GDM1 (cell line): Measurements from ENCODE around the gene DDX24.

Experiments used
- DNase-seq: peaks from one replicate; lab custom pipeline; 2025; lab: John Stamatoyannopoulos, UW

The DDX24 gene, protein sequence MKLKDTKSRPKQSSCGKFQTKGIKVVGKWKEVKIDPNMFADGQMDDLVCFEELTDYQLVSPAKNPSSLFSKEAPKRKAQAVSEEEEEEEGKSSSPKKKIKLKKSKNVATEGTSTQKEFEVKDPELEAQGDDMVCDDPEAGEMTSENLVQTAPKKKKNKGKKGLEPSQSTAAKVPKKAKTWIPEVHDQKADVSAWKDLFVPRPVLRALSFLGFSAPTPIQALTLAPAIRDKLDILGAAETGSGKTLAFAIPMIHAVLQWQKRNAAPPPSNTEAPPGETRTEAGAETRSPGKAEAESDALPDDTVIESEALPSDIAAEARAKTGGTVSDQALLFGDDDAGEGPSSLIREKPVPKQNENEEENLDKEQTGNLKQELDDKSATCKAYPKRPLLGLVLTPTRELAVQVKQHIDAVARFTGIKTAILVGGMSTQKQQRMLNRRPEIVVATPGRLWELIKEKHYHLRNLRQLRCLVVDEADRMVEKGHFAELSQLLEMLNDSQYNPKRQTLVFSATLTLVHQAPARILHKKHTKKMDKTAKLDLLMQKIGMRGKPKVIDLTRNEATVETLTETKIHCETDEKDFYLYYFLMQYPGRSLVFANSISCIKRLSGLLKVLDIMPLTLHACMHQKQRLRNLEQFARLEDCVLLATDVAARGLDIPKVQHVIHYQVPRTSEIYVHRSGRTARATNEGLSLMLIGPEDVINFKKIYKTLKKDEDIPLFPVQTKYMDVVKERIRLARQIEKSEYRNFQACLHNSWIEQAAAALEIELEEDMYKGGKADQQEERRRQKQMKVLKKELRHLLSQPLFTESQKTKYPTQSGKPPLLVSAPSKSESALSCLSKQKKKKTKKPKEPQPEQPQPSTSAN

DNA sequence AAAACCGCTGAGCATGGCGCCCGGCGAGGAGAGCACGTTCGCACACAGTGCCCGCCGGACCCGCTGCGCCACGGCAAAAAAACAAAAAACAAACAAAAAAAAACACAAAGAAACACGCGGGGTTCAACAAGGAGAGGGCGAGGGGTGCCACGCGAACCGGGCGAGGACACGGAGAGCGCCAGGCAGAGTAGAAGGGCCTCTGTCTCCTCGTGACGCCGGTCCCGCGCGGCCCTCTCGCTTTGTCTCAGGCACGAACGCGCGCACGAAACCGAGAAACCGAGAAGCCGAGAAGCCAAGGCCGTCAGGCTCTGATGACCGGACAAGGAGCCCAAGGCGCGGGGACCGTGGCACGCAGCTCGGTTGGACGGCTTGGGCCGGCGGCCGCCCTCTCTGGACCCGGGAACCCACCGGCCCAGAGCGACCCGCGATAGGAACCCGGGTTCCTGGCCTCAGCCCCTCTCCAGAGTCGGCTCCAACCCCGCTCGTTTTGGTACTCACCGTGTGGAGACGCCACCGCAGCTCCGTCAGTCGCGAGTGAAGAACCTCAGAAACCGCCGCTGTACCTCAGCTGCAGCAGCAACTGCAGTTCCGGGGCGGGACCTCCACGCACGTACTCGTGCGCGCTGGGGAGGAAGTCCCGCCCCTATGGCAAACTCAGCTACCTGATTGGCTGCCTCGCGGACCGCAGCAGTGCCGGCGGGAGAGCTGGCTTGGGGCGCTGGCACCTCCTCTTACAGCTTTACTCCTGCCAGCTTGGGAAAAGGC is at the start of gene DDX24, which contains the start of gene IFI27L1:
Gene DDX24 (minus strand): TSS at position 582 of the 765 bp plus-strand sequence. CDS start 1,460 bp downstream, outside the sequence.
Gene IFI27L1 (plus strand): TSS at position 690 of the 765 bp plus-strand sequence. CDS start 15,628 bp downstream, outside the sequence.
- DNase-seq, result peak; percentile 93

DNA sequence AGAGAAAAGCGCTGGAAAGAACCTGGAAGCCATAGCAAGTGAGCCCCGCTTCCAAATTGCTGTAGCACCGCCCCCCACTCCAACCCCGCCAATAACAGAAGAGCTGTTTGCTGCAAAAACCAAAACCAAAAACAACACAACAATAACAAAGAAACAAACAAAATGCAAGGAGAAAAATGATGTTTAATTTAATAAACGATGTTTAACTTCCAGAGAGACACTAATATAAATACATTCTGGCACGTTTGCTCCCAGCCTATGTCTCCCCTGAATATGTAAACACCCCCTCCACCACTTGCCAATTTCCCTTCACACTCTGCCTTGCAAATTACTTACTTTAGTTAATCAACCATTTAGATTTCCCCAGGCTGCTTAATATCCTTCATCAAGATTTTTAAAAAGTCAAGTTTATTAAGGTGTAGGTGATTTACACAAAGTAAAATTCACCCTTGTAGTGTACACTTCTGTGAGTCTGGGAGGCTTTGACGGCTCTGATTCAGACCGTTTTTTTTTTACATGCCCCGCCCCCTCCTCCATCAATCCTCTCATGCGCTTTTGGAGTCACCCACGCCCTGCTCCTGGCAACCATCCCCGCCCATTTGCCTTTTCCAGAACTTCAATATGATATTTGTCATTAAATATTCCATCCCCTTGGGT is 48.9 kb upstream of the DDX24 start:
- DNase-seq, result no peak

DNA sequence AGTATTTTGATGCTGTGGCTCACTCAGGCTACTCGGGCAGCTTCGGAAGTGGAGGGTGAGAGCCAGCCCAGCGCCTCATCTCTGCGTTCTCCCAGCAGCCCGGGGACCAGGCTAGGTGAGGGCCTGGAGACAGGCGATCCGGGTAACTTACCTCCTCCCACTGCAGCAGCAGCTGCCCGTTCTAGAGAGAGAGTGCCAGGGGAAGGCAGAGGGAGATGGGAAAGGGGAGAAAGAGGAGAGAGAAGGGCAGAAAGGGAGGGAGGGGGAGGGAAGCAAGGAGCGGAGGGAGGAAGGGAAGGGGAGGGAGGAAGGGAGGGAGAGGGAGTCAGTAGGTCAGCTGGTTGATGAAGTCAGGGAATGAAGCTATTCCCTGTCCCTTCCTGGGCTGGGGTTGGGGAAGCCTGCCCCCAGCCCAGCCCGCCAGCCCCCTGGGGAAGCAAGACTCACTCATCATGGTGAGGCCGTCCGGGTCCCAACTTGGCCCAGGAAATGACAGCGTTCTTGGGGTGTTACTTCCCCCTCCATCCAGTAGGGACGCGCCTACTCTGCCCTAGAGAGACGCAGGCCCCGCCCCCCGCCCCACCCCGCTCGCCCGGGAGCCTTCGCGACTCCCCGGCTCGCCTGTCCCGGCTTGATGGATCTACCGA is 48.2 kb upstream of the DDX24 start, which contains the start of gene IFI27L2:
Gene IFI27L2 (minus strand): TSS at position 494 of the 647 bp plus-strand sequence. CDS start 40 bp downstream, at position 454.
- peak; percentile 36 for DNase-seq

DNA sequence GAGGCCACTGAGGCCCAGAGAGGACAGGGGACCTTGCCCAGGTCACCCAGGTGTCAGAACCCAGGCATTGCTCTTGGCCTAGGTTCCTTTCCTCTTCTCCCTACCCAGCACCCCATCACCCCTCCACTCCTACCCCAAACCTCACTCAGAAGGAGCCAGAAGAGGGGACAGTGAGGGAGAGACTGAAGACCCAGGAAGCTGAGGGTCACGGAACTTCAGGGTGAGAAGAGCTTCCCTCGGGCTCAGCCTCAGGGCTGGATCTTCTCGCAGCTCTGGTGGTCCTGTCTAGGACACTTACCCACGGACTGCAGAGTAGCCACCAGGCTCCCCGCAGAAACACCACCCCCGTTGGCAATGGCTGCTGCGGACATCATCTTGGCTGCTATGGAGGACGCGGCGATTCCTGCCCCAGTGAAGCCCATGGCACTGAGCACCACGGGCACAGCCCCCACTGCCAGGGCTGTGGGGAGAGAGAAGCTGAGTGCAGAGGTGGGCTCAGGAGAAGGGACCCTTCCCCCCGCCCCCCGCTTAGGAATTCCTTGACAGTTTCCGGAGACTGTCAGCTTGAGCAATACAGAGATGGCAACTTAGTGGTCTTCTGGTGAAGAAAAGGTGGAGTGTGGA is 47.3 kb upstream of the DDX24 start:
- no peak for DNase-seq

DNA sequence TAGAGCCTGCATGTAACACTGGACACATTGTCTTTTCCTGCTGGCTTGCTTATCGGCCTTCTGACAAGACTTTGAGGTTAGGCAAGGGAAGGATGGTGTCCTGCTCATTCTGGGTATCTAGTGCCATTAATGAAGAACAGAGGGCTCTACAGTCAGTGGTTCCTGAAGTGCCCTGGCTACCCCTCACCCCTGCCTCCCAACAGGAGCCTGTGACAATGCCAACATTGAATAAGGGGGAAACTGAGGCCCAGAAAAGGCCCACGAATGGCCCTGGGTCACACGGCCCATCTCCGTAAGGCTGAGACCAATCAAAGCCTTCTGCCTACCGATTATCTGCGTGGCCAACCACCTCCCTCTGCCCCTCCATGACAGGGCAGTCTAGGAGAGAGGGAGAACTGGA is 46.3 kb upstream of the DDX24 start:
- no peak for DNase-seq

DNA sequence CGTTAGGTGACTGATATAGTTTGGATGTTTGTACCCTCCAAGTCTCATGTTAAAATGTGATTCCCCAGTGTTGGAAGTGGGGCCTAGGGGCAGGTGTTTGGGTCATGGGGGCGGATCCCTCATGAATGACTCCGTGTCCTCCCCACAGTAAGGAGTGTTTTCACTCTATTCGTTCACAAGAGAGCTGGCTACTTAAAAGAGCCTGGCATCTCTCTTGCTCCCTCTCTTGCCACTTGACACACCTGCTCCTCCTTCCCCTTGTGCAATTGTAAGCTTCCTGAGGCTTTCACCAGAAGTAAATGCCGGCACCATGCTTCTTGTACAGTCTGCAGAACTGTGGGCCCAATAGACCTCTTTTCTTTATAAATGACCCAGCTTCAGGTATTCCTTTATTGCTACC is 45.8 kb upstream of the DDX24 start:
- no peak for DNase-seq

DNA sequence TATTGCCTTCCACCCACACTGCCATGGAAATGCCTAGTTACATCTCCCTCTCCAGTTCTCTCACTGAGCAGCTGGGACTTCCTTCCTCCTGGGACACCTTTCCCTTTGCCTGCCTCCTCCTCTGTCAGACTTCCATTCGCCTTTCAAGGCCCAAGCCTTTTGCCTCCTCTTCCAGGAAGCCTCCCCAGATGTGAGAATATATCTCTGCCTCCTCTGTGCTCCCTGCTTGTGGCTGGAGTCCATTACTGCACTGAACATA is 45.3 kb upstream of the DDX24 start:
- DNase-seq, result no peak

DNA sequence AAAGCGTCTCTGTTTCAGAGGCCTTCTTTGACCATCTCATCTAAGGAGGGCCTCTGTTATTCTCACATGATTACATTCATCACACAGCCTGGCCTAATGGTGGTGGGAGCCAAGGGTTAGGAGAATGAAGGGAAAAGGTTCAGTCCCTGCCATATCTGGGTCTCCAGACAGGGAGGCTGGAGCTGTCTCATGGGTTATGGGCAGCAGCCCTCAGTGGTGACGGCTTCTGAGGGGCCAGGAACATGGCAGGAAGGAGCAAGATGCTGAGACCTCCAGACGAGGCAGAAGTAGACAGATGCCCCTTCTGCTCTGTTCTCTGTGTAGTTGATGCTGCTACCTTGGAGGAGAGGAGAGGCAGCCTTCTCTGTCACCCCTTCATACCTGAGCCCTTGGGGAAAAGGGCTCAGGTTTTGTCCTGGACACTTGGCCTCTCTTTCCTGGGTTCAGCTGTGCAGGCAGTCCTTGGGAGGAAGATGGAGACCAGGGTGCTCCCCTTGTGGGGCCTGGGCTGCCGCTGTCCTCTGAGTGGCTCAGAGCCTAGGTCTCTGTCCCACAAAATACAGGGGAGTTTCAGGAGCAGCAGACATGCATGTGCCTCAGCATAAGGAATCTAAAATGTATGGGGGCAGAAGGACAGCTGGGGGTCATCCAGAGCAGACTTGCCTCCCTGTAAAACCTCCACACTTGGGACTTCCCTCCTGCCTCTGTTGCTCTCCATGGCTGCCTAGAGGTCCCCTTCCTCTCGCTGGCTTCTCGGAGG is 44.8 kb upstream of the DDX24 start:
- no peak for DNase-seq

DNA sequence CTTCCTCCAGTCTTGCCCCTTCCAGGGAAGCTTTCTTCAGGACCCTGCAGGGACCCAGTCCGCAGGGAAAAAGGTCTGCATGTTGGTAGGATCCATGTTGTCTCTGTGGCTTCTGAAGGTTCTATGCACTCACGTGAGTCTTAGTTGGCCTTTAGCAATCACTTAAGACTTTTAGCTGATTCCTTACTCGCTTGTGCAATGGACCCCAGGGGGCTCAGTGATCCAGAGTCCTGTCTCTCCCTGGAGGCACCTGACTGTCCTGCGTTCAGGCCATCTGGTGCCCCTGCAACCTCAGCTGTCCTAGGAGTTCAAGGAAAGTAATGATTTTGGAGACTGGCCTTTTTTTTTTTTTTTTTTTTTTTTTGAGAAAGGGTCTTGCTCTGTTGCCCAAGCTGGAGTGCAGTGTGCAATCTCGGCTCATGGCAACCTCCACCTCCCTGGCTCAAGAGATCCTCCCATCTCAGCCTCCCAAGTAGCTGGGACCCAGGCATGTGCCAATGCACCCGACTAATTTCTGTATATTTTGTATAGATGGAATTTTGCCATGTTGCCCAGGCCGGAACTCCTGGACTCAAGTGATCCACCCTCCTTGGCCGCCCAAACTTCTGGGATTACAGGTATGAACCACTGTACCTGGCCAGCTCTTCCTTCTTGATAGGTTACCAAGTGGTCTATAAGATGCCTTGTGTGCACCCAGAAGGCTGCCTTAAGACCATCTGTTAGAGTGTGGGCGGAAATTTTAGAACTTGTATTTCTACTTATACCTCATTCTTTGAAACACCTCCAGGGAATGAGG is 43.8 kb upstream of the DDX24 start:
- DNase-seq, result no peak

DNA sequence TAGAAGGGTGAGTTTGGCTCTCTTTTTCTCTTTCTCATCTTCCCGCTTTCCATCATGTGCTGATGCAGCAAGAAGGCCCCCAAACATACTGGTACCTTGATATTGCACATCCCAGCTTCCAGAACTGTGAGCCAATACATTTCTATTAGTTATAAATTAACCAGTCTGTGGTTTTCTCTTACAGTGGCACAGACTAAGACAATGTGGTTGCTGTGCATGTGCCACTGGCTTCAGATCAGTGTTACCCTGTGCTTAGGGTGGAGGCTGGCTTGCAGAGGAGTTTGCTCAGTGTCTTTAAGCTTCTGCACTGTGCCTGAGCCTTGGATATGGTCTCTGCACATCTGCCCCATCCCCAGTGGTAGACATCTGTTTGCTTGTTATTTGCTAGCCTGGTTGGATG is 42.9 kb upstream of the DDX24 start:
- no peak for DNase-seq

DNA sequence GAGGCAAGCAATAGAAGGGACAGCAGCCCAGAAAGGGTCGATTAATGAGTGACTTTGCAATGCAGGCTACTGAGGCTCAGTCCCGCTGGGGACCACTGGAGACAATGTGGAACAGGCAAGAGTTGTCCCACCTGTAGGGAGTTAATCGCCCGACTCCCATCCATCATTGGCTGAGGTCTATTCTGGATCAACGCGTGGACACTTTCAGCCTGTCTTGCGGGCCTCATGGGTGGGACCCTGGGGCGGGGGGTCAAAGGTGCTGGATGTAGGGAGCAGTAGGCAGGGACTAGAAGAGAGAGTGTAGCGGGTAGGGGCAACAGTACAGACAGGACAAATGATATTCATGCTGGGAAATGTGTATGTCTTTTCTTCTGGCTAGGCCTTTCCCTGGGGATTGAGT is 42.3 kb upstream of the DDX24 start:
- no peak for DNase-seq

DNA sequence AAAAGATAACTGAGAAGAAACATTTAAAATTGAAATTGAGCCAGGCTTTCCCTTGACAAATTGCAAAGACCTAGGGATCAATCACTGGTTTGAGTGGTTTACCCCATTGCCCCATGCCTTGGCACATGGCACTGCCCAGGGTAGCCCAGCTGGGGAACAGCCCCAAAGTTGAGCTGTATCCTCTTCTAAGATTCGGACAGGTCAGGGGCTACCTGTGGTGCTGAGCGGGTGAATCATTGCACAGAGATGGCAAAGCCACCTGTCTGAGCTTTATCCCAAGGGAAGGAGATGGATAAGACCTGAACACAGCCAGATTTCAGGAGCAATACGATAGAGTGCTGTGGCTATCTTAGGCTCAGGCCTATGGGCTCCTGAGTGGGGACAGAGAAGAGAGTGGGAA is 41.4 kb upstream of the DDX24 start:
- DNase-seq, result no peak

DNA sequence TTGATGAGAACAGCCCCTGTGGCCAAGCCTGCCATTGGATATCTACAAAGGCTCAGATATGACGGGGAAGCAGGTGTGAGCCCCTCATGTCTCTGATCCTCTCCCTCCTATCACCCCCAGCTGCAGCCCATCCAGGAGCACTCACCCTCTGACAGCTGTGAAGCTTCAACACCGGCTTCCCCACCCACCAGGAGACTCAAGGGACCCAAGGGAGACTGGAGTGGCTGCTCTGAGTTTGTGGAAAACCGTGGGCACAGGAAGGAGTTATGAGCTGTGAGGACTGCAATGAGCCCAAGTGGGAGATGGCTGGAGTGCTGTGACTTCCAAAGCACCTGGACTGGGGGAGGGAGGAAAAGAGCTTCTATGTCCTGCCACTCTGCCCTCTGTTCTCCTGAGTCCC is 40.5 kb upstream of the DDX24 start:
- DNase-seq, result no peak

DNA sequence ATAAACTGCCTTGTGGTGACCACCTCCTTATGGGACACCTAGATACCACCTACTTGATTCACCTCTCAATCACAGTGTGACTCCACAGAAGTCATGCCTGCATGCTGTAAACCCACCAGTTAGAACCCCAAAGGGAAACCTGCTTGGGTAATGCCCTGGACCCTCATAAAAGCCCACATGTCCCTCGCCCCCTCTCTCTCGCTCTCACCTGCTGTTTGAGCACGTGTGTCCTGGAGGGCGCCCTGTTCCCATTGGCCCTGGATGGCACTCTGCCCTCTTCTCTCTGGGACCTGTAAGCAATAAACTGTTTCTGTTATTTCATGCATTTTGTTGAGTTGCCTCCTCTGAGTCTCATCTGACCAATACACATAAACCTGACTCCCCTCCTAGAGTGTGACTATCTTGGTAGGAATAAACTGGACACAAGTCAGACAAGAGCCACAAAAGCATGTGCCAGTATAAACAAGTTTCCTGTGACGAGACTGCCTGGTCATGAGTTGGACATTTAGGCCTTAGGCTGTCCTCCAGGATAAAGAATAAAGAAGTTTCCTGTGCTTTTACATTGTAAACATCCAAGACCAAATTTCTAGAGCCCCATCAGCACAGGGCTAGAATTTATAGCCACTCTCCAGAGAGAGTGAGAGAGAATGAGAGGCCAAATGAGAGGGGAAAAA is 39.8 kb upstream of the DDX24 start:
- no peak for DNase-seq

DNA sequence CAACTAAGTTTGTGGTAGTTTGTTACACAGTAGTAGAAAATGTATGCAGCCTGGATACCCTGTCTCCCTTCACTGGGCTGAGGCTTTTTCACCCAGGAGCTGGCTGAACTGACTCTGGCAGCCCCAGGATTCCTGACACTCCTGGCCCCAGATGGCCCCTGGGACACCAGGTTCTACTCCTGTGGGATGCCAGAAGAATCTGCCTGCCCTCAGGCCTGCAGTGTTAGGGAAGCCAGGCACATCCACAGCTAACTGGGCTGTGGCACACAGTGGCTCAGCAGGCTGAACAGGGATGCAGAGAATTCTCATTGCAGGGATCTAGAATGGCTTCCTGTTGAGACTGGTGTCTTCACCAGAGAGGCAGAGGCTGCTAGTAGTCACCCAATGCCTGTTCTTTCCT is 38.1 kb upstream of the DDX24 start:
- no peak for DNase-seq

DNA sequence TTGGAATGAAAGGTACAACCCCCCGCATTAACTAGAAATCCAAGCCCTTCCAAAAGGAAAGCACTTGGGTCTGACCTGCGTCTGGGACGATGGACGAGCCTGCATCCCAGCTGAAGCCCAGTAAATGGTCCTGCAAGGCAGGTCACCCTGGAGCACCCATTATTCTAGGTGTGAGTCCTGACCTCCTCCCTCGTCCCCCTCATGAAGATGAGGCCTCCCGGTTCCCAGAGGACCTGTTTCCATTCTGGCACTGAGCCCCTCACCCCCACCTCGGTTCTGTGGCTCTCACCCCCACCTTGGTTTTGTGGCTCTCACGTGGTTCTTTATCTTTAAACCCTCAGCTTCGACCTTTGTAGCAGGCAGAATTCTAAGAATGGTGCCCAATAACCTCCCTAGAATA is 36.9 kb upstream of the DDX24 start:
- no peak for DNase-seq

DNA sequence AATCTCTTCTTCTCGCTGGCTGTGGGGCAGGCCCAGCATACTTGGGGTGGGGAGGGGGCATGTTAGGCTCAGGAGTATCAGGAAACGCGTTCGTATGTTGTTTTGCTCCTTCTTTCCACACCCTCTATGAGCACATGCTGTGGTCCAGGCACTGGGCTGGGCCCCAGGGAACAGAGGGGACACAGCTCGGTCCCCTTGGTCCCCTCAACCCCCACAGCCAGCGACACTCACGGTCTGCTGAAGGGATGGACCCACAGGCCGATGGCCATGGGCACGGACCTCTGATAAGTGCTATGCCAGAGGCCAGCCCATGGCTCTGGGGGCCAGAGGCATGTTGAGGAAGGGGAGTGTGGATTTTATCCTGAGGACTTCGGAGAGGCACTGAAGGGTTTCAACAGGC is 35.7 kb upstream of the DDX24 start:
- DNase-seq, result no peak

DNA sequence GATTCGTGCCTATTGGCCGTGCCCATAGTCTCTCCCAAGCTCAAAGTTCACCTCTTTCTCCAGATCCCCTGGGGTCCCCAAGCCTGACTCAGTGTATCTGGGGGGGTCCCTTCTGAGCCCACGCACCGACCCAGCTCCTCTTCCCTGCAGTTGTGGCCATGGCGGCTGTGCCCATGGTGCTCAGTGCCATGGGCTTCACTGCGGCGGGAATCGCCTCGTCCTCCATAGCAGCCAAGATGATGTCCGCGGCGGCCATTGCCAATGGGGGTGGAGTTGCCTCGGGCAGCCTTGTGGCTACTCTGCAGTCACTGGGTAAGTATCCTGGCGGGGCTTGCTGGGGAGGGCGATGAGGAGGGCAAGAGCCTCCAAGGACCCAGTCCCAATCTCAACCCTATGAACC is 34.6 kb upstream of the DDX24 start:
- no peak for DNase-seq
